Esophagus muscularis mucosa (tissue), 3 donors: ENCODE data around the gene TMEM259.

Source experiments
- POLR2AphosphoS5 ChIP-seq, 2 donors: sonication (generic); formaldehyde crosslinking; IDR thresholded peaks; one replicate each; pipeline ENCODE4 v1.6.1; 2017; ENCODE audit warnings: antibody characterized with exemption in 2 of 2
- TF ChIP-seq, protein P1 (sequence below), 3 experiments: fragments of 200-600 bp in 2 of 3; fragments of 450-650 bp in 1 of 3; sonication (generic) in 2 of 3; IDR thresholded peaks; one replicate each; pipeline ENCODE4 v1.5.1; 2017 to 2019; ENCODE audit warnings: antibody characterized with exemption in 3 of 3, mild to moderate bottlenecking in 2 of 3, moderate library complexity in 1 of 3

GRCh38 chr19:998064-998463, 22.9 kb downstream of the TMEM259 start:
- TF ChIP-seq, protein P1, sequence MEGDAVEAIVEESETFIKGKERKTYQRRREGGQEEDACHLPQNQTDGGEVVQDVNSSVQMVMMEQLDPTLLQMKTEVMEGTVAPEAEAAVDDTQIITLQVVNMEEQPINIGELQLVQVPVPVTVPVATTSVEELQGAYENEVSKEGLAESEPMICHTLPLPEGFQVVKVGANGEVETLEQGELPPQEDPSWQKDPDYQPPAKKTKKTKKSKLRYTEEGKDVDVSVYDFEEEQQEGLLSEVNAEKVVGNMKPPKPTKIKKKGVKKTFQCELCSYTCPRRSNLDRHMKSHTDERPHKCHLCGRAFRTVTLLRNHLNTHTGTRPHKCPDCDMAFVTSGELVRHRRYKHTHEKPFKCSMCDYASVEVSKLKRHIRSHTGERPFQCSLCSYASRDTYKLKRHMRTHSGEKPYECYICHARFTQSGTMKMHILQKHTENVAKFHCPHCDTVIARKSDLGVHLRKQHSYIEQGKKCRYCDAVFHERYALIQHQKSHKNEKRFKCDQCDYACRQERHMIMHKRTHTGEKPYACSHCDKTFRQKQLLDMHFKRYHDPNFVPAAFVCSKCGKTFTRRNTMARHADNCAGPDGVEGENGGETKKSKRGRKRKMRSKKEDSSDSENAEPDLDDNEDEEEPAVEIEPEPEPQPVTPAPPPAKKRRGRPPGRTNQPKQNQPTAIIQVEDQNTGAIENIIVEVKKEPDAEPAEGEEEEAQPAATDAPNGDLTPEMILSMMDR (IDR thresholded peaks at IDR 0.05): no peak
- TF ChIP-seq POLR2AphosphoS5 (IDR thresholded peaks at IDR 0.05): no peak
